Keratinocyte (primary cell): ENCODE data around the gene ZDHHC6. TPM values are rescaled to one million over a fixed set of nuclear protein-coding genes. Genes with fewer than 3 reads are reported as not detected.
A peak's percentile ranks its signal among the peaks of the same experiment; 100 is the strongest.

Experiments
- DNase-seq: peaks from one replicate; pipeline ENCODE4 v3.0.0-alpha.2; 2011; ENCODE audit warnings: low read depth, missing footprints, low spot score
- FAIRE-seq: peaks from 2 replicates; lab custom pipeline; 2011; peaks lifted over from hg19 to GRCh38; lab: Jason Lieb, UNC
- H2AFZ ChIP-seq: 2 replicates; pipeline ENCODE4 v1.6.0; 2012; ENCODE audit warnings: low read length, control low read depth, inconsistent platforms; ENCODE audit not compliant: control insufficient read depth
- H3K27ac ChIP-seq: 2 replicates; pipeline ENCODE4 v1.5.1; 2011; ENCODE audit warnings: low read length; ENCODE audit not compliant: control insufficient read depth, insufficient read depth
- H3K27me3 ChIP-seq: 3 replicates; pipeline ENCODE4 v1.6.0; 2011; ENCODE audit warnings: low read length; ENCODE audit not compliant: control insufficient read depth, insufficient read depth; ENCODE audit errors: extremely low read depth
- H3K36me3 ChIP-seq, 2 experiments: 2 replicates in 1 of 2; 3 replicates in 1 of 2; pipeline ENCODE4 v1.5.1; 2011; ENCODE audit warnings: low read length in 2 of 2, mild to moderate bottlenecking in 1 of 2; ENCODE audit not compliant: control insufficient read depth in 2 of 2, insufficient read depth in 2 of 2; ENCODE audit errors: extremely low read depth in 1 of 2
- H3K4me1 ChIP-seq: 3 replicates; pipeline ENCODE4 v1.5.1; 2011; ENCODE audit warnings: low read length; ENCODE audit not compliant: control insufficient read depth, insufficient read depth; ENCODE audit errors: extremely low read depth
- H3K4me2 ChIP-seq: 3 replicates; pipeline ENCODE4 v1.6.0; 2011; ENCODE audit warnings: low read depth, low read length; ENCODE audit not compliant: control insufficient read depth, insufficient read depth; ENCODE audit errors: extremely low read depth
- H3K4me3 ChIP-seq, 3 experiments: fragments of 200-600 bp in 1 of 3; sonication (generic) in 1 of 3; 2 replicates in 2 of 3; 3 replicates in 1 of 3; pipeline ENCODE4 v1.5.1; 2011 to 2016; ENCODE audit warnings: low read length in 3 of 3, mild to moderate bottlenecking in 3 of 3, control low read depth in 2 of 3, inconsistent platforms in 1 of 3, low read depth in 1 of 3, mixed read lengths in 1 of 3, mixed run types in 1 of 3, moderate library complexity in 1 of 3; ENCODE audit not compliant: control insufficient read depth in 2 of 3, insufficient read depth in 2 of 3; ENCODE audit errors: extremely low read depth in 1 of 3
- H3K79me2 ChIP-seq: 2 replicates; pipeline ENCODE4 v1.6.0; 2012; ENCODE audit warnings: low read length; ENCODE audit not compliant: control insufficient read depth, insufficient read depth
- H3K9ac ChIP-seq: 3 replicates; pipeline ENCODE4 v1.6.0; 2011; ENCODE audit warnings: low read length; ENCODE audit not compliant: control insufficient read depth, insufficient read depth; ENCODE audit errors: extremely low read depth
- H3K9me1 ChIP-seq: 3 replicates; pipeline ENCODE4 v1.6.0; 2011; ENCODE audit warnings: low read length; ENCODE audit not compliant: control insufficient read depth, insufficient read depth; ENCODE audit errors: extremely low read depth
- H3K9me3 ChIP-seq: 2 replicates; pipeline ENCODE4 v1.5.1; 2012; ENCODE audit warnings: low read depth, low read length; ENCODE audit not compliant: control insufficient read depth
- H4K20me1 ChIP-seq: 3 replicates; pipeline ENCODE4 v1.6.0; 2011; ENCODE audit warnings: low read length; ENCODE audit not compliant: control insufficient read depth, insufficient read depth; ENCODE audit errors: extremely low read depth
- CTCF ChIP-seq, 3 experiments: IDR thresholded peaks in 1 of 3; conservative IDR thresholded peaks in 1 of 3; optimal IDR thresholded peaks in 1 of 3; 2 replicates in 2 of 3; 3 replicates in 1 of 3; pipeline versions ENCODE3 to v1.5.1; 2011; ENCODE audit warnings: low read length in 3 of 3, mild to moderate bottlenecking in 3 of 3, moderate library complexity in 2 of 3, control low read depth in 1 of 3, inconsistent platforms in 1 of 3; ENCODE audit not compliant: insufficient read depth in 2 of 3; ENCODE audit errors: extremely low read depth in 1 of 3
- EZH2 ChIP-seq: IDR thresholded peaks from one replicate; pipeline ENCODE4 v1.6.1; 2012; ENCODE audit warnings: inconsistent platforms, mild to moderate bottlenecking, low read length, moderate library complexity
- dilution Hi-C: fragments of 300-500 bp; cut with MboI; formaldehyde crosslinking; loops from one replicate; pipeline ENCODE4 v1.7.0; 2020; ENCODE audit warnings: low sequenced_read_pairs; ENCODE audit not compliant: extremely low pct_ligation_motif_present
- polyA plus RNA-seq, 5 experiments: library from polyadenylated mRNA; depleted of rRNA in 3 of 5; stranded (reverse) in 3 of 5; stranded (forward) in 1 of 5; unstranded in 1 of 5; fragments of >200 nt; gene quantifications; 1 replicate in 1 of 5; 2 replicates in 3 of 5; 3 replicates in 1 of 5; pipeline versions ENCODE4 v1.2.1 to v1.2.3, GENCODE V29; 2011 to 2012; ENCODE audit warnings: missing spikeins in 2 of 5, low read depth in 1 of 5, low replicate concordance in 1 of 5

ZDHHC6 gene
- polyA plus RNA-seq, 1 donor (not counting 4 experiments of a cell fraction or from before 2014, with no cell fraction given), result 34.2 TPM

- Histone ChIP-seq H3K9ac (no peak overlapping the region), H3K4me2 (no peak overlapping the region), H4K20me1 (no peaks in the 10 kb centered on the region), H3K4me1 (peaks cover 14% of the 10 kb centered on the region), H3K27me3 (no peaks in the 10 kb centered on the region), H2AFZ (no peak overlapping the region), H3K4me3 (no peak overlapping the region), H3K9me3 (no peaks in the 10 kb centered on the region), H3K79me2 (peaks cover 16% of the 10 kb centered on the region), H3K36me3 (no peaks in the 10 kb centered on the region), H3K9me1 (no peaks in the 10 kb centered on the region), H3K27ac (peak overlapping the region; percentile 6)
- DNase-seq, result no peak
- dilution Hi-C loops, result no loop called here
- no peak for FAIRE-seq
- no peak for TF ChIP-seq CTCF (optimal IDR thresholded peaks at IDR 0.05 in 1 of 3, IDR thresholded peaks at IDR 0.05 in 1 of 3, conservative IDR thresholded peaks at IDR 0.05 in 1 of 3; ENCODE audit: extremely low read depth in 1 of 3, insufficient read depth in 2 of 3, low read length in 3 of 3)
- TF ChIP-seq EZH2, result no peak
These were observed 9.8 kb upstream of the ZDHHC6 start for GRCh38 chr10:112456533-112456932.

- no peaks in the 10 kb centered on the region for H3K27me3 ChIP-seq
- H4K20me1 ChIP-seq, result no peaks in the 10 kb centered on the region
- H3K4me2 ChIP-seq, result no peak overlapping the region
- peaks cover 3% of the 10 kb centered on the region for H3K4me1 ChIP-seq
- TF ChIP-seq CTCF (optimal IDR thresholded peaks at IDR 0.05 in 1 of 3, IDR thresholded peaks at IDR 0.05 in 1 of 3, conservative IDR thresholded peaks at IDR 0.05 in 1 of 3; ENCODE audit: extremely low read depth in 1 of 3, insufficient read depth in 2 of 3, low read length in 3 of 3) (no peak), EZH2 (no peak)
- H3K9me1 ChIP-seq, result no peaks in the 10 kb centered on the region
- FAIRE-seq (no peak), DNase-seq (no peak)
- dilution Hi-C loops, result no loop called here
- peak overlapping the region; percentile 50 for H3K27ac ChIP-seq
- no peaks in the 10 kb centered on the region for H3K36me3 ChIP-seq
- no peaks in the 10 kb centered on the region for H3K9me3 ChIP-seq
- H3K79me2 ChIP-seq, result peaks cover 24% of the 10 kb centered on the region
- H3K9ac ChIP-seq, result no peak overlapping the region
- H2AFZ ChIP-seq, result no peak overlapping the region
- H3K4me3 ChIP-seq, result no peak overlapping the region
These were observed 8.4 kb upstream of the ZDHHC6 start for GRCh38 chr10:112454910-112455779.
